CD4-positive, alpha-beta T cell (primary cell): ENCODE results near the gene RHBDL3. TPM values are rescaled to one million over a fixed set of nuclear protein-coding genes. Genes with fewer than 3 reads are reported as not detected.

Experiments used
- ATAC-seq: fragments of 200-7000 bp; cut with Tn5 transposase; one replicate; pipeline ENCODE4 v1.10.0; 2022; ENCODE audit warnings: mild to moderate bottlenecking; ENCODE audit not compliant: poor library complexity
- CTCF ChIA-PET: fragments of 350-600 bp; sonication (Branson Sonifier 250); formaldehyde crosslinking; loops from one replicate; lab custom pipeline; 2021; ENCODE audit warnings: antibody characterized with exemption, inconsistent platforms; lab: Charles Lee
- POLR2A ChIA-PET: fragments of 350-600 bp; sonication (Branson Sonifier 250); formaldehyde crosslinking; loops from one replicate; lab custom pipeline; 2021; ENCODE audit warnings: antibody characterized with exemption, inconsistent platforms; lab: Charles Lee
- DNase-seq, 14 experiments: peaks; one replicate each; pipeline ENCODE4 v3.0.0-alpha.2; 2013 to 2020; ENCODE audit warnings: mixed read lengths in 2 of 14
- H3K27ac ChIP-seq, 2 donors: one replicate each; pipeline versions ENCODE4 v1.5.1 to v1.7.0; 2013; ENCODE audit warnings: low read length in 2 of 2, low read depth in 1 of 2, mild to moderate bottlenecking in 1 of 2
- H3K27me3 ChIP-seq, 2 experiments: 1 replicate in 1 of 2; 2 replicates in 1 of 2; pipeline versions ENCODE4 v1.6.1 to v1.7.0; 2013; ENCODE audit warnings: low read length in 2 of 2, control low read depth in 1 of 2, mild to moderate bottlenecking in 1 of 2, moderate library complexity in 1 of 2; ENCODE audit not compliant: insufficient read depth in 2 of 2, control insufficient read depth in 1 of 2
- H3K36me3 ChIP-seq: one replicate; pipeline ENCODE4 v1.6.1; 2013; ENCODE audit warnings: low read length, control low read depth; ENCODE audit not compliant: insufficient read depth
- H3K4me1 ChIP-seq: one replicate; pipeline ENCODE4 v1.6.1; 2013; ENCODE audit warnings: low read length, control low read depth; ENCODE audit not compliant: insufficient read depth
- H3K4me3 ChIP-seq: one replicate; pipeline ENCODE4 v1.5.1; 2013; ENCODE audit warnings: mild to moderate bottlenecking, low read length, moderate library complexity
- H3K9me3 ChIP-seq, 2 experiments: 1 replicate in 1 of 2; 2 replicates in 1 of 2; pipeline versions ENCODE4 v1.6.1 to v1.7.0; 2013; ENCODE audit warnings: low read length in 2 of 2, mild to moderate bottlenecking in 2 of 2, control low read depth in 1 of 2, moderate library complexity in 1 of 2; ENCODE audit not compliant: control insufficient read depth in 1 of 2, insufficient read depth in 1 of 2
- H3K27ac Mint-ChIP-seq: one replicate; pipeline ENCODE4 v1.8.0; 2020; ENCODE audit warnings: mixed read lengths
- H3K27me3 Mint-ChIP-seq: one replicate; pipeline ENCODE4 v1.8.0; 2021; ENCODE audit warnings: mixed read lengths
- H3K36me3 Mint-ChIP-seq: one replicate; pipeline ENCODE4 v1.8.0; 2021; ENCODE audit warnings: low read depth, mixed read lengths
- H3K4me1 Mint-ChIP-seq: one replicate; pipeline ENCODE4 v1.8.0; 2021; ENCODE audit warnings: low read depth, mixed read lengths
- H3K4me3 Mint-ChIP-seq: one replicate; pipeline ENCODE4 v1.8.0; 2020; ENCODE audit warnings: mild to moderate bottlenecking, mixed read lengths
- H3K9me3 Mint-ChIP-seq: one replicate; pipeline ENCODE4 v1.8.0; 2020; ENCODE audit warnings: mixed read lengths
- CTCF ChIP-seq: fragments of 200-600 bp; IDR thresholded peaks from one replicate; pipeline ENCODE4 v1.8.0; 2022; ENCODE audit warnings: antibody characterized with exemption, mild to moderate bottlenecking
- intact Hi-C, 2 experiments: fragments of 100-400 bp; cut with DNase I in 1 of 2; cut with micrococcal nuclease in 1 of 2; formaldehyde crosslinking; loops; one replicate each; pipeline versions ENCODE4 v1.15.1 to v1.9.0; 2023 to 2025; cut with DNase I, micrococcal nuclease
- total RNA-seq, 174 experiments: library from RNA in 2 of 174; stranded (reverse) in 2 of 174; gene quantifications; one replicate each; pipeline ENCODE4 v1.2.3 and lab custom pipeline; 2021 to 2026

RHBDL3 gene
- total RNA-seq, 2 experiments from 2014 or later: 0.08 TPM; not detected in 1

- H3K4me1 Mint-ChIP-seq: no peaks in the 10 kb centered on the region
- H3K27ac Mint-ChIP-seq: no peak overlapping the region
- Histone ChIP-seq H3K9me3 (peaks cover 5 to 8% of the 10 kb centered on the region in 2 experiments), H3K36me3 (no peaks in the 10 kb centered on the region), H3K4me3 (no peak overlapping the region), H3K27ac (no peak overlapping the region), H3K4me1 (no peaks in the 10 kb centered on the region), H3K27me3 (no peaks in the 10 kb centered on the region)
- peaks cover 6% of the 10 kb centered on the region for H3K27me3 Mint-ChIP-seq
- TF ChIP-seq CTCF: no peak
- H3K9me3 Mint-ChIP-seq: no peaks in the 10 kb centered on the region
- no peaks in the 10 kb centered on the region for H3K36me3 Mint-ChIP-seq
- ATAC-seq (no peak), DNase-seq (no peak)
- ChIA-PET POLR2A (no interaction called here), CTCF (no interaction called here)
- intact Hi-C loops: no loop called here
- H3K4me3 Mint-ChIP-seq: no peak overlapping the region
Measured at GRCh38 chr17:32249475-32249874, 16.2 kb upstream of the RHBDL3 start.

GRCh38 chr17:32253117-32253611, 12.5 kb upstream of the RHBDL3 start:
- Histone ChIP-seq H3K27ac (no peak overlapping the region), H3K4me3 (no peak overlapping the region), H3K36me3 (no peaks in the 10 kb centered on the region), H3K4me1 (no peaks in the 10 kb centered on the region), H3K27me3 (no peaks in the 10 kb centered on the region), H3K9me3 (peaks cover 5 to 8% of the 10 kb centered on the region in 2 experiments)
- ATAC-seq: peak; percentile 99
- ChIA-PET CTCF (interaction anchor here (0.9 kb wide), 2 partner anchors 10 to 66 kb away, joined by 3 to 4 read pairs; no protein-coding TSS in a partner anchor), POLR2A (no interaction called here)
- peak; percentile 76 for TF ChIP-seq CTCF
- no peaks in the 10 kb centered on the region for H3K4me1 Mint-ChIP-seq
- H3K27me3 Mint-ChIP-seq: peaks cover 14% of the 10 kb centered on the region
- H3K27ac Mint-ChIP-seq: no peak overlapping the region
- no peaks in the 10 kb centered on the region for H3K9me3 Mint-ChIP-seq
- H3K36me3 Mint-ChIP-seq: no peaks in the 10 kb centered on the region
- H3K4me3 Mint-ChIP-seq: no peak overlapping the region
- DNase-seq: peak; percentile 16 to 78 (median 46)
- intact Hi-C loops: loop anchor here (1.0 to 5.0 kb wide), 2 partner anchors 66 to 504 kb away; no protein-coding TSS in a partner anchor

- no peaks in the 10 kb centered on the region for H3K9me3 Mint-ChIP-seq
- ATAC-seq: no peak
- CTCF ChIA-PET: no interaction called here
Measured at GRCh38 chr17:32256012-32256700, 9.5 kb upstream of the RHBDL3 start.

More at GRCh38 chr17:32256012-32256700, 9.5 kb upstream of the RHBDL3 start:
- Mint-ChIP-seq H3K4me3 (no peak overlapping the region), H3K4me1 (no peaks in the 10 kb centered on the region), H3K27me3 (peaks cover 35% of the 10 kb centered on the region), H3K36me3 (no peaks in the 10 kb centered on the region), H3K27ac (no peak overlapping the region)
- intact Hi-C loops: no loop called here
- no peak for TF ChIP-seq CTCF
- POLR2A ChIA-PET: no interaction called here
- H3K9me3 ChIP-seq: peaks cover 5 to 8% of the 10 kb centered on the region in 2 experiments
- no peak overlapping the region for H3K27ac ChIP-seq
- DNase-seq: no peak
- H3K4me3 ChIP-seq: no peak overlapping the region
- no peaks in the 10 kb centered on the region for H3K27me3 ChIP-seq
- no peaks in the 10 kb centered on the region for H3K36me3 ChIP-seq
- H3K4me1 ChIP-seq: no peaks in the 10 kb centered on the region
